Right lobe of liver (tissue), 4 donors: ENCODE measurements around the gene COL1A2.

Source experiments
- CTCF ChIP-seq, 4 donors: fragments of 200-600 bp in 3 of 4; fragments of 450-650 bp in 1 of 4; IDR thresholded peaks; one replicate each; pipeline versions ENCODE4 v1.5.1 to v1.8.0; 2016 to 2022; ENCODE audit warnings: antibody characterized with exemption in 4 of 4, mild to moderate bottlenecking in 2 of 4
- POLR2A ChIP-seq: fragments of 450-650 bp; IDR thresholded peaks from one replicate; pipeline ENCODE4 v1.6.1; 2017; ENCODE audit warnings: antibody characterized with exemption, mild to moderate bottlenecking
- donor health status: DM: no; HTN: no; CAD: no.
- donor health status: DM: no; HTN: no; CAD: no.
- donor health status: DM: no; HTN: yes; CAD: no.

GRCh38 chr7:94423863-94424735 is 29.4 kb downstream of the COL1A2 start:
- TF ChIP-seq POLR2A: no peak
- no peak for TF ChIP-seq CTCF (IDR thresholded peaks at IDR 0.05)
